ENCODE results near the gene ESR1.
"Not testable (repeated sequence)": the region's sequence is repeated elsewhere in the genome, so short reads cannot be mapped to it uniquely, and the experiment has no call there.

The ESR1 gene

GRCh38 chr6:151847064-151847463 is 39.6 kb downstream of the ESR1 start:
- peaks cover 2% of the 10 kb centered on the region for H3K36me3 Mint-ChIP-seq (ENCODE audit: low read depth)
- H3K4me1 Mint-ChIP-seq (ENCODE audit: low read depth), result no peaks in the 10 kb centered on the region
- H3K4me3 Mint-ChIP-seq, result no peak overlapping the region
- no peaks in the 10 kb centered on the region for H3K27me3 Mint-ChIP-seq (ENCODE audit: low read depth)
- H3K27ac Mint-ChIP-seq, result no peak overlapping the region
- no peaks in the 10 kb centered on the region for H3K9me3 Mint-ChIP-seq

- no peaks in the 10 kb centered on the region for H3K4me1 Mint-ChIP-seq (ENCODE audit: low read depth)
- no peak overlapping the region for H3K27ac Mint-ChIP-seq
- H3K4me3 Mint-ChIP-seq, result no peak overlapping the region
- no peaks in the 10 kb centered on the region for H3K36me3 Mint-ChIP-seq (ENCODE audit: low read depth)
- H3K27me3 Mint-ChIP-seq (ENCODE audit: low read depth), result no peaks in the 10 kb centered on the region
- H3K9me3 Mint-ChIP-seq, result no peaks in the 10 kb centered on the region
Observed at GRCh38 chr6:151850479-151851003, 43.1 kb downstream of the ESR1 start.

- no peaks in the 10 kb centered on the region for H3K4me1 Mint-ChIP-seq (ENCODE audit: low read depth)
- H3K27ac Mint-ChIP-seq, result no peak overlapping the region
- no peaks in the 10 kb centered on the region for H3K36me3 Mint-ChIP-seq (ENCODE audit: low read depth)
- H3K9me3 Mint-ChIP-seq, result no peaks in the 10 kb centered on the region
- no peak overlapping the region for H3K4me3 Mint-ChIP-seq
- peaks cover 5% of the 10 kb centered on the region for H3K27me3 Mint-ChIP-seq (ENCODE audit: low read depth)
Observed at GRCh38 chr6:151858294-151858693, 50.8 kb downstream of the ESR1 start.

- Mint-ChIP-seq H3K36me3 (ENCODE audit: low read depth) (no peaks in the 10 kb centered on the region), H3K9me3 (peaks cover 5% of the 10 kb centered on the region), H3K27me3 (ENCODE audit: low read depth) (no peaks in the 10 kb centered on the region), H3K27ac (no peak overlapping the region), H3K4me3 (no peak overlapping the region), H3K4me1 (ENCODE audit: low read depth) (no peaks in the 10 kb centered on the region)
Observed at GRCh38 chr6:151862461-151862860, 55.0 kb downstream of the ESR1 start.

- not testable (repeated sequence) for H3K36me3 Mint-ChIP-seq (ENCODE audit: low read depth); H3K4me1 Mint-ChIP-seq (ENCODE audit: low read depth); H3K27ac Mint-ChIP-seq; H3K4me3 Mint-ChIP-seq; H3K27me3 Mint-ChIP-seq (ENCODE audit: low read depth)
- H3K9me3 Mint-ChIP-seq, result peaks cover 10% of the 10 kb centered on the region
Observed at GRCh38 chr6:151867361-151867869, 59.9 kb downstream of the ESR1 start.

- Mint-ChIP-seq H3K4me3 (no peak overlapping the region), H3K4me1 (ENCODE audit: low read depth) (no peaks in the 10 kb centered on the region), H3K36me3 (ENCODE audit: low read depth) (no peaks in the 10 kb centered on the region), H3K9me3 (peaks cover 10% of the 10 kb centered on the region), H3K27me3 (ENCODE audit: low read depth) (no peaks in the 10 kb centered on the region), H3K27ac (no peak overlapping the region)
Observed at GRCh38 chr6:151869345-151869744, 61.9 kb downstream of the ESR1 start.

- Mint-ChIP-seq H3K36me3 (ENCODE audit: low read depth) (no peaks in the 10 kb centered on the region), H3K9me3 (peaks cover 10% of the 10 kb centered on the region), H3K4me3 (no peak overlapping the region), H3K27me3 (ENCODE audit: low read depth) (no peaks in the 10 kb centered on the region), H3K4me1 (ENCODE audit: low read depth) (no peaks in the 10 kb centered on the region), H3K27ac (no peak overlapping the region)
Observed at GRCh38 chr6:151869787-151870186, 62.3 kb downstream of the ESR1 start.

- no peak overlapping the region for H3K4me3 Mint-ChIP-seq
- H3K4me1 Mint-ChIP-seq (ENCODE audit: low read depth), result no peaks in the 10 kb centered on the region
- no peak overlapping the region for H3K27ac Mint-ChIP-seq
- no peaks in the 10 kb centered on the region for H3K36me3 Mint-ChIP-seq (ENCODE audit: low read depth)
- H3K27me3 Mint-ChIP-seq (ENCODE audit: low read depth), result no peaks in the 10 kb centered on the region
- H3K9me3 Mint-ChIP-seq, result peaks cover 7% of the 10 kb centered on the region
Observed at GRCh38 chr6:151870375-151870774, 62.9 kb downstream of the ESR1 start.

- no peak overlapping the region for H3K27ac Mint-ChIP-seq
- no peaks in the 10 kb centered on the region for H3K36me3 Mint-ChIP-seq (ENCODE audit: low read depth)
- no peaks in the 10 kb centered on the region for H3K9me3 Mint-ChIP-seq
- H3K4me1 Mint-ChIP-seq (ENCODE audit: low read depth), result no peaks in the 10 kb centered on the region
- H3K27me3 Mint-ChIP-seq (ENCODE audit: low read depth), result no peaks in the 10 kb centered on the region
- H3K4me3 Mint-ChIP-seq, result no peak overlapping the region
Observed at GRCh38 chr6:151875524-151875923, 68.0 kb downstream of the ESR1 start.

GRCh38 chr6:151876122-151876521 is 68.6 kb downstream of the ESR1 start:
- Mint-ChIP-seq H3K36me3 (ENCODE audit: low read depth) (no peaks in the 10 kb centered on the region), H3K9me3 (no peaks in the 10 kb centered on the region), H3K4me1 (ENCODE audit: low read depth) (no peaks in the 10 kb centered on the region), H3K4me3 (no peak overlapping the region), H3K27ac (no peak overlapping the region), H3K27me3 (ENCODE audit: low read depth) (no peaks in the 10 kb centered on the region)

GRCh38 chr6:151877458-151877857 is 70.0 kb downstream of the ESR1 start:
- Mint-ChIP-seq H3K36me3 (ENCODE audit: low read depth) (no peaks in the 10 kb centered on the region), H3K4me3 (no peak overlapping the region), H3K27ac (no peak overlapping the region), H3K27me3 (ENCODE audit: low read depth) (no peaks in the 10 kb centered on the region), H3K4me1 (ENCODE audit: low read depth) (no peaks in the 10 kb centered on the region), H3K9me3 (no peaks in the 10 kb centered on the region)

GRCh38 chr6:151881231-151881630 is 73.7 kb downstream of the ESR1 start:
- H3K4me1 Mint-ChIP-seq (ENCODE audit: low read depth), result no peaks in the 10 kb centered on the region
- H3K27me3 Mint-ChIP-seq (ENCODE audit: low read depth), result no peaks in the 10 kb centered on the region
- no peaks in the 10 kb centered on the region for H3K9me3 Mint-ChIP-seq
- H3K4me3 Mint-ChIP-seq, result no peak overlapping the region
- H3K27ac Mint-ChIP-seq, result no peak overlapping the region
- H3K36me3 Mint-ChIP-seq (ENCODE audit: low read depth), result no peaks in the 10 kb centered on the region

GRCh38 chr6:151882206-151882605 is 74.7 kb downstream of the ESR1 start:
- Mint-ChIP-seq H3K4me3 (no peak overlapping the region), H3K4me1 (ENCODE audit: low read depth) (no peaks in the 10 kb centered on the region)

GRCh38 chr6:151885234-151885633 is 77.8 kb downstream of the ESR1 start:
- H3K4me3 Mint-ChIP-seq, result no peak overlapping the region
- H3K9me3 Mint-ChIP-seq, result no peaks in the 10 kb centered on the region
- H3K4me1 Mint-ChIP-seq (ENCODE audit: low read depth), result no peaks in the 10 kb centered on the region
- no peaks in the 10 kb centered on the region for H3K36me3 Mint-ChIP-seq (ENCODE audit: low read depth)
- no peak overlapping the region for H3K27ac Mint-ChIP-seq
- H3K27me3 Mint-ChIP-seq (ENCODE audit: low read depth), result no peaks in the 10 kb centered on the region

More at GRCh38 chr6:151882206-151882605, 74.7 kb downstream of the ESR1 start:
- no peak overlapping the region for H3K27ac Mint-ChIP-seq
- H3K36me3 Mint-ChIP-seq (ENCODE audit: low read depth), result no peaks in the 10 kb centered on the region
- no peaks in the 10 kb centered on the region for H3K9me3 Mint-ChIP-seq
- no peaks in the 10 kb centered on the region for H3K27me3 Mint-ChIP-seq (ENCODE audit: low read depth)

GRCh38 chr6:151891524-151891923 is 84.0 kb downstream of the ESR1 start:
- Mint-ChIP-seq H3K4me3 (no peak overlapping the region), H3K36me3 (ENCODE audit: low read depth) (no peaks in the 10 kb centered on the region), H3K9me3 (peaks cover 4% of the 10 kb centered on the region), H3K27ac (no peak overlapping the region), H3K4me1 (ENCODE audit: low read depth) (no peaks in the 10 kb centered on the region), H3K27me3 (ENCODE audit: low read depth) (no peaks in the 10 kb centered on the region)

GRCh38 chr6:151894426-151894825 is 86.9 kb downstream of the ESR1 start:
- H3K9me3 Mint-ChIP-seq; H3K27me3 Mint-ChIP-seq (ENCODE audit: low read depth); H3K4me3 Mint-ChIP-seq; H3K4me1 Mint-ChIP-seq (ENCODE audit: low read depth); H3K27ac Mint-ChIP-seq; H3K36me3 Mint-ChIP-seq (ENCODE audit: low read depth): not testable (repeated sequence)

All from T-helper 1 cell treated with Interleukin-12 subunit alpha and Interleukin-12 subunit beta and Interleukin-4 antibody, amounts not matched to agents 30 μg/mL and 1 μg/mL, for 36 hours (primary cell).